HEK293 (cell line): ENCODE data around the gene RASSF10.

Experiments
- CTCF ChIA-PET: fragments of 350-600 bp; formaldehyde crosslinking; extraction: SDS; loops from one replicate; lab custom pipeline; 2021; ENCODE audit warnings: antibody characterized with exemption; lab: Yijun Ruan, JAX
- POLR2A ChIA-PET: fragments of 300-600 bp; formaldehyde crosslinking; extraction: SDS; loops from one replicate; lab custom pipeline; 2020; ENCODE audit warnings: antibody characterized with exemption, inconsistent platforms; lab: Yijun Ruan, JAX
- H3K27ac ChIP-seq: fragments of 200-500 bp; sonication (Bioruptor generic); 2 replicates; pipeline ENCODE4 v1.5.1; 2014; ENCODE audit warnings: low read depth, low read length, control low read depth, inconsistent platforms; ENCODE audit errors: extremely low read depth
- H3K36me3 ChIP-seq, 2 experiments: fragments of 200-500 bp in 1 of 2; sonication (Bioruptor generic) in 1 of 2; 1 replicate in 1 of 2; 2 replicates in 1 of 2; pipeline ENCODE4 v1.5.1; 2014 to 2017; ENCODE audit warnings: inconsistent platforms in 2 of 2, low read length in 2 of 2; ENCODE audit not compliant: control insufficient read depth in 2 of 2, insufficient read depth in 1 of 2
- H3K4me1 ChIP-seq: fragments of 200-500 bp; sonication (Bioruptor generic); 2 replicates; pipeline ENCODE4 v1.5.1; 2014; ENCODE audit warnings: mild to moderate bottlenecking, low read length, inconsistent platforms; ENCODE audit not compliant: control insufficient read depth, insufficient read depth
- H3K4me3 ChIP-seq: 2 replicates; pipeline ENCODE4 v1.5.1; 2011; ENCODE audit warnings: low read depth, mild to moderate bottlenecking, control low read depth, low read length, moderate library complexity
- H3K9me3 ChIP-seq: fragments of 200-500 bp; sonication (Bioruptor generic); 2 replicates; pipeline ENCODE4 v1.5.1; 2014; ENCODE audit warnings: low read depth, low read length, inconsistent platforms; ENCODE audit not compliant: control insufficient read depth, insufficient read depth
- AEBP2 ChIP-seq: fragments of 450-650 bp; formaldehyde crosslinking; IDR thresholded peaks from 2 replicates; pipeline ENCODE4 v1.5.1; 2016; ENCODE audit warnings: missing biosample characterization, missing genetic modification characterization, borderline replicate concordance
- HOXC10 ChIP-seq: sonication (generic); formaldehyde crosslinking; IDR thresholded peaks from 2 replicates; pipeline ENCODE4 v1.8.1; 2023; ENCODE audit warnings: mild to moderate bottlenecking, missing genetic modification reagents
- MEIS1 ChIP-seq: sonication (generic); formaldehyde crosslinking; IDR thresholded peaks from 2 replicates; pipeline ENCODE4 v1.8.1; 2022; ENCODE audit warnings: missing genetic modification reagents, mild to moderate bottlenecking, borderline replicate concordance
- PRDM2 ChIP-seq: fragments of 450-650 bp; formaldehyde crosslinking; IDR thresholded peaks from 2 replicates; pipeline ENCODE4 v1.5.1; 2016; ENCODE audit warnings: missing biosample characterization, missing genetic modification characterization, borderline replicate concordance
- PRDM4 ChIP-seq: fragments of 450-650 bp; formaldehyde crosslinking; IDR thresholded peaks from 2 replicates; pipeline ENCODE4 v1.5.1; 2017; ENCODE audit warnings: missing biosample characterization, missing genetic modification characterization
- REST ChIP-seq: fragments of 450-650 bp; formaldehyde crosslinking; IDR thresholded peaks from 2 replicates; pipeline ENCODE4 v1.5.1; 2016; ENCODE audit warnings: missing biosample characterization, missing genetic modification characterization
- SCRT2 ChIP-seq: fragments of 450-650 bp; formaldehyde crosslinking; IDR thresholded peaks from 2 replicates; pipeline ENCODE4 v1.5.1; 2016; ENCODE audit warnings: missing biosample characterization, missing genetic modification characterization
- SP7 ChIP-seq: fragments of 450-650 bp; formaldehyde crosslinking; IDR thresholded peaks from 2 replicates; pipeline ENCODE4 v1.5.1; 2016; ENCODE audit warnings: missing biosample characterization, missing genetic modification characterization
- ZBTB10 ChIP-seq: fragments of 450-650 bp; formaldehyde crosslinking; IDR thresholded peaks from 2 replicates; pipeline ENCODE4 v1.5.1; 2016; ENCODE audit warnings: missing biosample characterization, missing genetic modification characterization
- ZBTB7A ChIP-seq: fragments of 450-650 bp; formaldehyde crosslinking; IDR thresholded peaks from 2 replicates; pipeline ENCODE4 v1.5.1; 2016; ENCODE audit warnings: low read depth, missing biosample characterization, missing genetic modification characterization
- ZNF510 ChIP-seq: fragments of 450-650 bp; formaldehyde crosslinking; IDR thresholded peaks from 2 replicates; pipeline ENCODE4 v1.5.1; 2018; ENCODE audit warnings: mild to moderate bottlenecking, missing genetic modification characterization, missing biosample characterization; ENCODE audit not compliant: insufficient replicate concordance
- ZSCAN23 ChIP-seq: fragments of 450-650 bp; formaldehyde crosslinking; IDR thresholded peaks from 2 replicates; pipeline ENCODE4 v1.5.1; 2016; ENCODE audit warnings: missing biosample characterization, missing genetic modification characterization

The RASSF10 gene

GRCh38 chr11:13011466-13012055 lies 2.4 kb downstream of the RASSF10 start:
- CTCF ChIA-PET = interaction anchor here (0.7 kb wide), 2 partner anchors 48 to 519 kb away, joined by 3 read pairs; no protein-coding TSS in a partner anchor
- no peak overlapping the region for H3K27ac ChIP-seq
- no peak overlapping the region for H3K4me3 ChIP-seq
- no peak for TF ChIP-seq ZBTB7A (tag by site-specific recombination)
- TF ChIP-seq HOXC10 = no peak
- no peak for TF ChIP-seq PRDM4 (tag by site-specific recombination)
- no peak for TF ChIP-seq PRDM2 (tag by site-specific recombination)
- no peak for TF ChIP-seq ZNF510 (tag by site-specific recombination)
- TF ChIP-seq SCRT2 (tag by site-specific recombination) = no peak
- no peak for TF ChIP-seq ZSCAN23 (tag by site-specific recombination)
- no peak for TF ChIP-seq AEBP2 (tag by site-specific recombination)
- no peak for TF ChIP-seq MEIS1 (CRISPR knock-in tag)
- TF ChIP-seq SP7 (tag by site-specific recombination) = no peak
- no peak for TF ChIP-seq ZBTB10 (tag by site-specific recombination)
- TF ChIP-seq REST = no peak
- TF ChIP-seq, all 188 proteins: peak for 0
- no peaks in the 10 kb centered on the region for H3K36me3 ChIP-seq
- H3K9me3 ChIP-seq = no peaks in the 10 kb centered on the region
- POLR2A ChIA-PET = no interaction called here
- no peaks in the 10 kb centered on the region for H3K4me1 ChIP-seq
